HG02588 (cell line): ENCODE results near the gene ZEB2.
"Not testable (repeated sequence)": the region's sequence is repeated elsewhere in the genome, so short reads cannot be mapped to it uniquely, and the experiment has no call there.

Experiments used
- ATAC-seq: cut with Tn5 transposase; IDR thresholded peaks from one replicate; pipeline ENCODE4 v1.9.1; 2021; ENCODE audit warnings: mild to moderate bottlenecking, moderate library complexity; ENCODE audit not compliant: unreplicated experiment

Gene ZEB2

GRCh38 chr2:144364247-144364646 lies 155.7 kb downstream of the ZEB2 start:
- not testable (repeated sequence) for ATAC-seq

- ATAC-seq = no peak
Measured at GRCh38 chr2:144362401-144362800, 157.5 kb downstream of the ZEB2 start.

- ATAC-seq = no peak
Measured at GRCh38 chr2:144361742-144362141, 158.2 kb downstream of the ZEB2 start.

- ATAC-seq = no peak
Measured at GRCh38 chr2:144359684-144360083, 160.2 kb downstream of the ZEB2 start.

- peak; percentile 61 for ATAC-seq
Measured at GRCh38 chr2:144358979-144359541, 160.9 kb downstream of the ZEB2 start.

- ATAC-seq = peak; percentile 2
Measured at GRCh38 chr2:144358374-144358964, 161.4 kb downstream of the ZEB2 start.

- peak; percentile 82 for ATAC-seq
Measured at GRCh38 chr2:144357623-144358373, 162.1 kb downstream of the ZEB2 start.

GRCh38 chr2:144356402-144356801 lies 163.5 kb downstream of the ZEB2 start:
- no peak for ATAC-seq

GRCh38 chr2:144354953-144355352 lies 165.0 kb downstream of the ZEB2 start:
- ATAC-seq = no peak

GRCh38 chr2:144351687-144352086 lies 168.2 kb downstream of the ZEB2 start:
- no peak for ATAC-seq

- ATAC-seq = no peak
Measured at GRCh38 chr2:144350151-144350802, 169.6 kb downstream of the ZEB2 start.

- no peak for ATAC-seq
Measured at GRCh38 chr2:144349674-144350073, 170.2 kb downstream of the ZEB2 start.

- no peak for ATAC-seq
Measured at GRCh38 chr2:144348846-144349245, 171.1 kb downstream of the ZEB2 start.

GRCh38 chr2:144346229-144346628 lies 173.7 kb downstream of the ZEB2 start:
- ATAC-seq = no peak

GRCh38 chr2:144343145-144343544 lies 176.8 kb downstream of the ZEB2 start:
- ATAC-seq = peak; percentile 64

GRCh38 chr2:144341538-144341937 lies 178.4 kb downstream of the ZEB2 start:
- no peak for ATAC-seq

GRCh38 chr2:144339048-144339447 lies 180.9 kb downstream of the ZEB2 start:
- no peak for ATAC-seq

- no peak for ATAC-seq
Measured at GRCh38 chr2:144334551-144334950, 185.4 kb downstream of the ZEB2 start.
